Putamen (tissue), 1 donor: Measurements from ENCODE around the gene CHD3.

ENCODE experiments used
- DNase-seq: peaks from one replicate; pipeline ENCODE4 v3.0.0-alpha.2; 2016; ENCODE audit warnings: low spot score

The CHD3 gene

GRCh38 chr17:7864995-7865650 lies 23.5 kb upstream of the CHD3 start:
- no peak for DNase-seq

- no peak for DNase-seq
Observed at GRCh38 chr17:7867881-7868329, 20.7 kb upstream of the CHD3 start.

GRCh38 chr17:7873051-7873450 lies 15.5 kb upstream of the CHD3 start:
- no peak for DNase-seq

- no peak for DNase-seq
Observed at GRCh38 chr17:7875804-7876370, 12.7 kb upstream of the CHD3 start.

- DNase-seq: no peak
Observed at GRCh38 chr17:7878234-7878633, 10.4 kb upstream of the CHD3 start.

GRCh38 chr17:7880076-7880868 lies 8.3 kb upstream of the CHD3 start:
- DNase-seq: no peak

GRCh38 chr17:7881276-7882054 lies 7.1 kb upstream of the CHD3 start:
- DNase-seq: no peak

- no peak for DNase-seq
Observed at GRCh38 chr17:7882068-7882467, 6.5 kb upstream of the CHD3 start.

GRCh38 chr17:7882629-7883028 lies 6.0 kb upstream of the CHD3 start:
- DNase-seq: no peak

- no peak for DNase-seq
Observed at GRCh38 chr17:7883781-7884386, 4.7 kb upstream of the CHD3 start.

- DNase-seq: no peak
Observed at GRCh38 chr17:7884581-7885366, 3.8 kb upstream of the CHD3 start.

- no peak for DNase-seq
Observed at GRCh38 chr17:7885367-7886226, 3.0 kb upstream of the CHD3 start.

GRCh38 chr17:7886227-7887037 lies 2.2 kb upstream of the CHD3 start:
- no peak for DNase-seq

- DNase-seq: peak; percentile 43
Observed at GRCh38 chr17:7887038-7887481, 1.5 kb upstream of the CHD3 start.

- peak; percentile 94 for DNase-seq
Observed at GRCh38 chr17:7887482-7888183, 956 bp upstream of the CHD3 start.

GRCh38 chr17:7889166-7889955 lies 772 bp downstream of the CHD3 start:
- peak; percentile 97 for DNase-seq

GRCh38 chr17:7893187-7893880 lies 4.7 kb downstream of the CHD3 start:
- no peak for DNase-seq
